ENCODE results near the gene IL23A.
"Not testable (repeated sequence)": the region's sequence is repeated elsewhere in the genome, so short reads cannot be mapped to it uniquely, and the experiment has no call there.

Gene IL23A

GRCh38 chr12:56338308-56339157 is at the start of gene IL23A:
IL23A (plus strand) TSS chr12:56338884; CDS start chr12:56339045, 161 bp downstream.
- in situ Hi-C loops (cut with MboI; ENCODE audit: low sequenced_read_pairs): no loop called here

- in situ Hi-C loops (cut with MboI; ENCODE audit: low sequenced_read_pairs): no loop called here
Observed at GRCh38 chr12:56293795-56294194, 44.9 kb upstream of the IL23A start.

DNA sequence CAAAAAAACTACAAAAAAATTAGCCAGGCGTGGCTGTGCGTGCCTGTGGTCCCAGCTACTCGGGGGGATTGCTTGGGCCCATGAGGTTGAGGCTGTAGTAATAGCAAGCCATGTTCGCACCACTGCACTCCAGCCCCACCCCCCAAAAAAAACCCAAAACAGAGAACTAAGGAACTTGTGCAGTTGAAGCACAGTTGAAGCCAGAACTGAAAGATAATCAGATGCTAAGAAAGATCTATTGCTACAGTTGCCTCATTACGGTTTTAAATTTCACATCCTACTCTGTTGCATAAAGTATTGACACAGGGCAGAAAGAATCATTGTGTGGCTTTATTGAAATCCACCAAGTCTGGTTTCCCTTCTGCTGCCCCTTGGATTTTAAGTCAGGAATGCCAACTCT is 42.4 kb upstream of the IL23A start:
- in situ Hi-C loops (cut with MboI; ENCODE audit: low sequenced_read_pairs): no loop called here

DNA sequence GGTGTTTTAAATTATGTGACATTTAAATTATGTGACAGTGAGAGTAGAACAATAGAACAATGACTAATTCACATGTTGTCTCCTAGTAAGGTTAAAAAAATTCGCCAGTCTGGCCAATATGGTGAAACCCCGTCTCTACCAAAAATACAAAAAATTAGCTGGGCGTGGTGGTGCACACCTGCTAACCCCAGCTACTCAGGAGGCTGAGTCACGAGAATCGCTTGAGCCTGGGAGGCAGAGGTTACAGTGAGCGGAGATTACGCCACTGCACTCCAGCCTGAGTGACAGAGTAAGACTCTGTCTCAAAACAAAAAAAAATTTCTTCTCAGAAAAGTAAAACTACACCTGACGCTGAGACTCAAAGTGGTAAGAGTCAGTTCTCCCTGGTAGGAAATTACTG is 41.3 kb upstream of the IL23A start:
- in situ Hi-C loops (cut with MboI; ENCODE audit: low sequenced_read_pairs): no loop called here

GRCh38 chr12:56298828-56299227 is 39.9 kb upstream of the IL23A start:
- in situ Hi-C loops (cut with MboI; ENCODE audit: low sequenced_read_pairs): no loop called here

DNA sequence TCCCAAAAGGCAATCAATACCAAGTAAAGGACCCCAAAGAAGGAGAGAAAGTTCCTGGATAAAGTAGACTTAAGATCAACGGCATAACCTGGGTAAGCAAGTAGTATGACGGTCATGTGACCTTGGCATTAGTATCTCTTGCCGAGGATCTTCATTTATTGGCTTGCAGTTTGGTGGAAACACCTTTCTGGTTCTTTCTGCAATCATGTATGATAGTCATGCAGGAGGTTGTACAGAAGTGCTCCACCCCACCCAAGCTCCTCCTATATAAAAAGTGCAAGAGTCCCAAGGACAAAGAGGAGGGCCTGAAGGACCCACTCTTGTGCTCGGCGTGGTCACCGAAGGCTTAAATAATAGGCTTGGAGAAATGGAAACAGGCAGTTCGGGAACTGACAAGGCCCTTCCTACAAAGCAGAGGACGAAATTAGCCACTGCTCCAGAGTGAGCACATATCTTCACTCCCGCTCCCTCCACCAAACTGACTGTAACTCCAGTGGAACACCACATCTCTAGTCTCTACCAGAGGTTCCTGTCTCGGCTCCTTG is 39.3 kb upstream of the IL23A start:
- in situ Hi-C loops (cut with MboI; ENCODE audit: low sequenced_read_pairs): no loop called here

GRCh38 chr12:56299853-56300643 is 38.6 kb upstream of the IL23A start, which contains the start of gene CS:
CS (minus strand) TSS chr12:56300330; CDS start chr12:56300201, 129 bp downstream.
- in situ Hi-C loops (cut with MboI; ENCODE audit: low sequenced_read_pairs): no loop called here

- in situ Hi-C loops (cut with MboI; ENCODE audit: low sequenced_read_pairs): no loop called here
Observed at GRCh38 chr12:56300644-56301464, 37.8 kb upstream of the IL23A start.

DNA sequence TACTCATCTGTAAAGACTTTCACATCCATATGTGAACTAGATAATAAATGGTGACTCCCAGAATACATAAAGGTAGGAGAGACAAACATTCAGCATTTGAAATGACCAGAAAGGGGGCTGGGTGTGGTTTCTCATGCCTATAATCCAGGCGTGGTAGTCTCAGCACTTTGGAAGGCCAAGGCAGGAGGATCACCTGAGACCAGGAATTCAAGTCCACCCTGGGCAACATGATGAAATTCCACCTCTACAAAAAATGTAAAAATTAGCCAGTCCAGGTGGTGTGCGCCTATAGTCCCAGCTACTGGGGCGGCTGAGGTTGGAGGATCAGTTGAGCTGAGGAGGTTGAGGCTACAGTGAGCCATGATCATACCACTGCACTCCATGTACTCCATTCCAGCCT is 34.4 kb upstream of the IL23A start:
- in situ Hi-C loops (cut with MboI; ENCODE audit: low sequenced_read_pairs): no loop called here

GRCh38 chr12:56304872-56305590 is 33.7 kb upstream of the IL23A start:
- in situ Hi-C loops (cut with MboI; ENCODE audit: low sequenced_read_pairs): no loop called here

GRCh38 chr12:56307221-56307965 is 31.3 kb upstream of the IL23A start:
- in situ Hi-C loops (cut with MboI; ENCODE audit: low sequenced_read_pairs): no loop called here

DNA sequence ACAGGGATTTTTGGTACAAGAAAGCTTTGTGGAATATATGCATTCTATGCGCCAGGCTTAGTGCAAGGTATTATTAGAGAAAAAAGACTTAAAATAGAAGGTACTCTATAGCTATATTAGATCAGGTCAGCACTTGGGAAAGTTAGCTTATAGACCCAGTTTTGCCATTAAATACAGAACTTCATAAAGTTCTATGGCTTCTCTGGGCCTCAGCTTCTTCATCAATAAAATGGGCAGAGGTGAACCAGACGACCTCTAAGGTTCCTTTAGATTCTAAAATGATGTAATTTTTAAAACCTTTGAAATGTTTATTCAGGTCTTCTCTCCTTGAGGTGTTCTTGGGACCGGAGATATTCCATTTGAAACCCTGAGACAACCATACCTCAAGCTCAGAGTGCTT is 30.0 kb upstream of the IL23A start:
- in situ Hi-C loops (cut with MboI; ENCODE audit: low sequenced_read_pairs): no loop called here

DNA sequence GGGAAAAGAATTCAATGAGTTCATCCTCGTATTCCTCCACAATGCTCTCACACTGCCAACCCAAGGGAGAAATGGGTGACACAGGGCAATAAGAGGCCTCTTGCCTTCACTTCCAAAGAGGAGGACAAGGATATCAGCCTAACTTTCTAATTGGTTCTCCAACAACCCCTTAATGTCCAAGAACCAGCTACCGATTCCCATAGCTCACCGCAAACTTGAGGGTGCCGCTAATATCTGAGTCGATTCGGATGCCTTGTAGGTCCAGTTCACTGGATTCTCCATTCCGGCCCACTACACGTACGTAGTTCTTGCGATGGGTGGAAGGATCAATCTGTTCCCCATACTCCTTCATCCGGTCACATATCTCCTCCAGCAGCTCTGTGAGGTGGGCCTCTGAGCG is 27.7 kb upstream of the IL23A start:
- in situ Hi-C loops (cut with MboI; ENCODE audit: low sequenced_read_pairs): no loop called here

- in situ Hi-C loops (cut with MboI; ENCODE audit: low sequenced_read_pairs): no loop called here
Observed at GRCh38 chr12:56315249-56315621, 23.4 kb upstream of the IL23A start.

- in situ Hi-C loops (cut with MboI; ENCODE audit: low sequenced_read_pairs): no loop called here
Observed at GRCh38 chr12:56315622-56316473, 22.8 kb upstream of the IL23A start, which contains the start of gene CNPY2. CNPY2 (minus strand) TSS chr12:56315988; CDS start chr12:56315217, 771 bp downstream.

DNA sequence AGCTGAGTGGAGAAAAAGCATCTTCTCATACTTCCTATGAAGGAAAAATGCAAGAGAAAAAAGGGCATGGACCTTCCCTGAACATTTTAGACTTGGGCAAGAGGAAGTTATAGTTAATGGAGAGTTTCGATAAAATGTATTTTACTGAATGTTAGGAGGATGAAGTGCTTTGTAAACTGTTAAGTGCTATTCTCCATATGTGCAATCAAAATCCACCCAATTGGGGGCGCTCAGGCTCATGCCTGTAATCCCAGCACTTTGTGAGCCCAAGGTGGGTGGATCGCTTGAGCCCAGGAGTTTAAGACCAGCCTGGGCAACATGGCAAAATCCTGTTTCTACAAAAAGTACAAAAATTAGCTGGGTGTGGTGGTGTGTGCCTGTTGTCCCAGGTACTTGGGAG is 21.0 kb upstream of the IL23A start:
- in situ Hi-C loops (cut with MboI; ENCODE audit: low sequenced_read_pairs): no loop called here

DNA sequence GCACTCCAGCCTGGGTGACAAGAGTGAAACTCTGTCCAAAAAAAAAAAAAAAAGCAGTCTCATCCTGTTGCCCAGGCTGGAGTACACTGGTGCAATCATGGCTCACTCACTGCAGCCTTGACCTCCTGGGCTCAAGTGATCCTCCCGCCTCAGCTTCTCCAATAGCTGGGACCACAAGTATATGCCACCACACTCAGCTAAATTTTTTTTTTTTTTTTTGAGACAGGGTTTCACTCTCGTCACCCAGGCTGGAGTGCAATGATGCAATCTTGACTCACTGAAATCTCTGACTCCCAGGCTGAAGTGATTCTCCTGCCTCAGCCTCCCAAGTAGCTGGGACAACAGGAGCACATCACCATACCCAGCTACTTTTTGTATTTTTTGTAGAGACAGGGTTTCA is 17.7 kb upstream of the IL23A start:
- in situ Hi-C loops (cut with MboI; ENCODE audit: low sequenced_read_pairs): no loop called here

DNA sequence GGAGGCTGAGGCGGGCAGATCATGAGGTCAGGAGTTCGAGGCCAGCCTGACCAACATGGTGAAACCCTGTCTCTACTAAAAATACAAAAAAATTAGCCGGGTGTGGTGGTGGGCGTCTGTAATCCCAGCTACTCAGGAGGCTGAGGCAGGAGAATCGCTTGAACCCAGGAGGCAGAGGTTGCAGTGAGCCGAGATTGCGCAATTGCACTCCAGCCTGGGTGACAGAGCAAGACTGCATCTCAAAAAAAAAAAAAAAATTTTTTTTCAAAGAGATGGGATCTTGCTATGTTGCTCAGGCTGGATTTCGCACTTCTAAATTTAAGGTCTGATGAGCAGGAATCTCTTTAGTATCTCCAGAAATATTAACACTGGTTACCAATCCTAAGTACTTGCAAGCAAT is 17.1 kb upstream of the IL23A start:
- in situ Hi-C loops (cut with MboI; ENCODE audit: low sequenced_read_pairs): not testable (repeated sequence)

DNA sequence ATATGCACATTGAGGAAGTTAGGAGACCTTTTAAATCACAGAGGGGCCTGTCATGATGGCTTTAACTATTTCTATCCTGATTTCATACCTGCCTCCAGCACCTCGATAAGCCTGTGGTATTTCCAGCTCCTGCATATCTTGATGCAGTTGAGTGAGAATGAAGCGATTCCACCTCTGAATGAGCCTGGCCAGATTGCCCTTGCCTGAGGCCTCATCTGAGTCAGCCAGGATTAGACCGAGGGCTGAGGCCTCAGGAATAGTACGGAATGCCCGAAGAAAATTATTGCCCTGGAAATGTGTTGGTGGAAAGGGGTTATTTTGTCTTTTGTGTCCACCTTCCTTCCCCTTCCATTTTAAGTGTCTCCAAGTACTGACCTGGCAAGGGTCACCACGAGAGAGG is 14.5 kb upstream of the IL23A start:
- in situ Hi-C loops (cut with MboI; ENCODE audit: low sequenced_read_pairs): no loop called here
